GM19467 (cell line): ENCODE measurements around the gene MED20.

Experiments used
- ATAC-seq: cut with Tn5 transposase; IDR thresholded peaks from one replicate; pipeline ENCODE4 v1.9.1; 2021; ENCODE audit warnings: mild to moderate bottlenecking, moderate library complexity; ENCODE audit not compliant: unreplicated experiment

The MED20 gene

GRCh38 chr6:41941280-41942066, 20.5 kb upstream of the MED20 start, which contains the start of gene CCND3:
CCND3 (minus strand) TSS chr6:41941808; CDS start chr6:41941649, 159 bp downstream.
- peak; percentile 84 for ATAC-seq

GRCh38 chr6:41940759-41941279, 19.9 kb upstream of the MED20 start:
- ATAC-seq, result no peak

DNA sequence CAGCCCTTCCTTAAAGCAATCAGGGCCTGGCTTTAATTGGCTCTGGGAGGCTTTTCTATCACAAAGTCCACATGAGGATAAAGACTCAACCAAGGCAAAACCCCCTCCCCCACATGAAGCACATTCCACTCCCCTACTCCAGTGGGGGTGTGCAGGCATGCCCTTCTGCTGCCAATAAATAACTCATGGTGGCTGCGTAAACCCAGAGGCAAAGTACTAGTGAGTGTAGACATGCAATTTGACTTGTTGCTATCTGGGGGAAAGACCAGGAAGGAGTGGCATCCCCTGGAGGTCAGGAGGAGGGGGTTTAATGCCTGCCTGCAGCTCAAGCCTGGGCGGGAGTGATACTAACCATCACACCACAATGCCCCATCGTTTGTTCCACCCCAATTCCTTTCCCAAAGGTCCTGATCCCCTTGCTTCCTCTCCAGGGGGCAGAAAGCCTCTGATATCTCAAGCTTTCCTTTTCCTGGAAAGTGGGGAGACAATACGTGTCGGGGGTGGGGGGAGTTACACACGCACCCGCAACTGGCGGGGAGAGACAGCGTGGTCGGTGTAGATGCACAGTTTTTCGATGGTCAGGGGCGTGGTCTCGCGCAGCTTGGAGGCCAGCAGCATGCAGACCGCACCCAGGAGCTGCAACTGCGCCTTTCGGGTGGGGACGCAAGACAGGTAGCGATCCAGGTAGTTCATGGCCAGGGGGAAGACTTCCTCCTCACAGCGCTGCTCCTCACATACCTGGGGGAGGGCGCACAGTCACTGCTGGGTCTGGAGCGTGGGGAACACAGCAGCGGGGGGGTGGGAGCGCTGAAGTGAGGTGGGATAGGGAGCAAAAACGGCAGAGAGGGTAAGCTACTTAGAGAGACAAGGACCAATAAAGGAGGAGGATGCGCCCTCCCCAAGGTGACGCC, 19.2 kb upstream of the MED20 start:
- ATAC-seq, result no peak

- no peak for ATAC-seq
These were observed 18.4 kb upstream of the MED20 start for GRCh38 chr6:41939176-41939847.

DNA sequence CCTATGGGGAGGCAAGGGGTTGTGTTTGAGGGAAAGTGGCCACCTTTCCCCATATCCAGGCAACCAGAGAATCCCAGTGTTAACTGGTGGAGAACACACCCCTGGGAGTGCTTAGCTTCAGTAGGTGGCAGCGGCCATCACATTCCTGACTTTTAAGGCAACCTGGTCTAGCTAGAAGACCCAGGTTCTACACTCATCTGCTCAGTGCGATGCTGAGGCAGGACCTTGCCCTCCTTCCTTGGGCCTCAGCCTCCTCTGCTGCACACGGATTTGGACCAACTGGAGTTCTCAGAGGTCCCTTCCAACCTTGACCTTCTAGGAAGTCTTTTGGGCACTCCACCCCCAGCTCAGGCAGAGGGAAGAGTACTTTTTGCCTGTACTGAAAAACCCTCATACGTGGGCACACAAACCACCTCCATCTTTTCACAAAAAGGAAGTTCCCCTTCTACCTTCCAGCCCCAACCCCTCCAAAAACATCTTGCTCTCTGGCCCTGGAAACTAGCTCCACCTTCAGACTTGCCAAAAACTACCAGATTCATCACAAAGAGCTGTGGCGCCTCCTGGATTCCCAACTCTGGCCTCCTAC, 17.7 kb upstream of the MED20 start:
- no peak for ATAC-seq

- ATAC-seq, result no peak
These were observed 17.1 kb upstream of the MED20 start for GRCh38 chr6:41937861-41938574.

GRCh38 chr6:41937472-41937860, 16.5 kb upstream of the MED20 start:
- no peak for ATAC-seq

DNA sequence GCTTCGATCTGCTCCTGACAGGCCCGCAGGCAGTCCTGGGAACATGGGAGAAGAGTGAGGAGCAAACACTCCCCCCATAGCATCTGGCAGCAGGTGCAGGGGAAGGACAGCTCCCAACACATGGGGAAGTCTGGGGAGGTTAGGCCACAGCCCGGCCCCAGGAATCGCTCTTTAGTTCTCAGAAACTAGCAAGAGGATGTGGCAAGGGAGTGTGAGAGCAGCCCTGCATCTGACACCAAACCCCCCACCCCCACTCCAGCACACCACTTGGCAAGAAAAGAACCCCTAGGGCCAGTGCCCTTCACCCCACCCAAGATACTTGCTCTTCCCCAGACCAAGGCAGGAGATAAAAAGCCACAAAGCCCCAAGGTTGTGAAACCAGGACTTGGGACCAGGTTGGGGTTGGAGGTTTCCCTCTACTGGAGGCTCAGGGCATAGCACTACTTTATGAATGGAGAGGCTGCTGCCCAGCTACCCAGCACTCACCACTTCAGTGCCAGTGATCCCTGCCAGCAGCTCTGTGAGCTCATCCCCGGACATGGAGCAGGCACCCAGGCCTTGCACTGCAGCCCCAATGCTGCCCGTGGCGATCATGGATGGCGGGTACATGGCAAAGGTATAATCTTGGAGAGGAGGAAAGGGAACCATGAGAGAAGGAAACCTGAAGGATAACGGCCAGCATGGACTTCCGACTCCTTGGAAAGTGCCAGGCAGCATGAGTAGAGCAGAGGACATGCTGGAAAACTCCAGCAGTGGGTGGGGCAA, 15.3 kb upstream of the MED20 start:
- ATAC-seq, result no peak

DNA sequence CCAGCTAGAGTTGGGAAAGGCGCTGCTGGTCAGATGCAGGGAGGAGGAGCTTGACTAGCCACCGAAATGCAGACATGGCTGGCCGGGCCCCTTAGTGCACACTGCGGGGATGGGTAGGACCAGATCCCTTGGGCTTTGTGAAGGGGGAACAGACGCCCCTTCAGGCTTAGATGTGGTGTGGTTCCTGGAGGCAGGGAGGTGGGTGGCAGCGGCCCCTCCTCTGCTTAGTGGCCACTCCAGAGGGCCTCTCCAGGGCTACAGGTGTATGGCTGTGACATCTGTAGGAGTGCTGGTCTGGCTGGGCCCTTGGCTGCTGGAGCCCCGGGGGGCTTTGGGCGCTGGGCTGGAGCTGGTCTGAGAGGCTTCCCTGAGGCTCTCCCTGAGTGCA, 14.7 kb upstream of the MED20 start:
- no peak for ATAC-seq

DNA sequence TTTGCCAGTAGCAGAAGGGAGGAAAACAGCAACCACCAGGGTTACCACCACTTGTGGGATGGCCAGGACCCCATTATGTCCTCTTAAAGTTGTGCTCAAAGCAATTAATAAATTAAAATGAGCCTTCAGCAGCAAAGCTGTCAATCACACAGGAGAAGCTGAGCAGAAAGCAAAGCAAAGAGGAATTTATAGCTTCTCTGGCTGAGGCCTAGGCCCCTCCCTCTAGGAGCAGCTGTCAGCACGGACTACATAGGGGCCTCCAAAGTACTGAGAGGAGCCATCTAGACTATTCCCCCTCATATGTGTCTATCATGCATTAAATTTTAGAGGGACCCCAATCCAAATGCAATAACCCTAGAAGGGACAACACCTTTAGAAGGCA, 14.2 kb upstream of the MED20 start:
- ATAC-seq, result no peak

DNA sequence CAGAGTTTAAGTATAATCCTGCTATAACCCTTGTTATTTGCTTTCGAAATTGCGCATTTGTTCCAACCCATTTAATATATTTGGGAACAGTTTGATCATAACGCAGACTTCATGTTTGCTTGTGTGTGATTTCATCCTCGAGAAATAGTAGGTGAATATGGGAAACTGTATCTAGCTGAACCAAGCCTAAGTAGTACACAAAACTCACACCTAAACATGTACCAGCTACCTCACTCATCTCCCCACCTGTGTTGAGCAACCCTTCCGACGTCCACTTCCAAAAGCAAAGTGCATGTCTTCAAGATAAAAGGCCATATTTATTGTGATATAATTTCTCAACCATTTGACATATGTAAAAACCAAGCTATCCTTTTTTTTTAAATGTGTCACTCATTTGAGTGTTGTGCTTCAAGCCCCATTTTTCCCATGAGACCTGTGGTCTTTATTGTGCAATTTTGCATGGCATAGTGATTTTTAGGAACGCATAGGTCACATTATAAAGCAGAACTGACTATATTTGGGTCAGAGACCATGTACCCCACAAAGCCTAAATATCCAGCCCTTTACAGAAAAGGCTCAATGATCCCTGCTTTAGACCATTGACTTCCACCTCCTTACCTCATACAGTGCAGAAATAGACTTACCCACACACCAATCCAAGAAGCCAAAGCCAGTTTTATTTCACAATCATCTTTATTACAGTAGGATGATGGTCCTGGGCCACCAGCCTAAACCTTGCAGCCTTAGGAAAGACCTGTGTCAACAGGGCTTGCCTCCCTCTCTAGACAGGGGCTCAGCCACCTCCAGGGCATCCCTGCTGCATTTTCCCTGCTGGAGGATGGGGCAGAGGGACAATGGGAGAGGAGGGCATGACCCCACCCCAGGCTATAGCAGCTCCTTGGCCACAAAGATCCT, 13.6 kb upstream of the MED20 start:
- no peak for ATAC-seq

- ATAC-seq, result no peak
These were observed 11.4 kb upstream of the MED20 start for GRCh38 chr6:41932378-41932777.

- ATAC-seq, result no peak
These were observed 10.9 kb upstream of the MED20 start for GRCh38 chr6:41931792-41932191.

DNA sequence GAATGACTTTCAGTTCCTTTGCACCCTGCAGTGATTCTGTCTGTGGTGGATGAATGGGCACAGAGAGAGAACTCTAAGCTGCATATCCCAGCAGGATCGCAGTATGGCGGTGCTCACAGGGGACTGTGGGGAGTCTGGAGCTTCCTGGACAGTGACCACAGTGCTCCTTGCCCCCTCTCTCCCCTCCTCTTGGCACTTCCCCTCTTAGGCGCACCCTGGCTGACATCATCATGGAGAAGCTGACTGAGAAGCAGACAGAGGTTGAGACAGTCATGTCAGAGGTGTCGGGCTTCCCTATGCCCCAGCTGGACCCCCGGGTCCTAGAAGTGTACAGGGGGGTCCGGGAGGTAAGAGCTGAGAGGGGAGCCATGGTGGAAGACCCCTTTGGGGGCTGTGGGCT, 9.0 kb upstream of the MED20 start:
- ATAC-seq, result no peak

GRCh38 chr6:41927253-41927652, 6.3 kb upstream of the MED20 start:
- ATAC-seq, result no peak

DNA sequence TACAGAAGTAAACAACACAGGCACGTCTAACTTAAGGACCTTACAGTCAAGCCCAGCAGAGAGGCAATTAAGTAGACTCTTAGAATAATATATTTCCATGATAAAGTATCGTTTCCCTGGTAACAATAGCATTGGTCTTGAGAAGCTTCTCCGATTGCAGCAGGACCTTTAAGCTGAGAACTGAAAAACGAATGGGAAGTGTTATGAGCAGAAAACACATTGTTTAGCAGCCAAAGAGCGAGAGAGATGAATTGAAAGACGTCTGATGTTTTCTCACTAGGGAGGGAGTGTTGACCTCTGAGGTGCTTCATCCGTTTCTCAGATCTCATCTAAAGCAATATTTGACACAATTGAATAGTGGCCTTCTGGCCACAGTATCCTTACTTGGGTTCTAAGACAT, 1.2 kb upstream of the MED20 start:
- ATAC-seq, result no peak

DNA sequence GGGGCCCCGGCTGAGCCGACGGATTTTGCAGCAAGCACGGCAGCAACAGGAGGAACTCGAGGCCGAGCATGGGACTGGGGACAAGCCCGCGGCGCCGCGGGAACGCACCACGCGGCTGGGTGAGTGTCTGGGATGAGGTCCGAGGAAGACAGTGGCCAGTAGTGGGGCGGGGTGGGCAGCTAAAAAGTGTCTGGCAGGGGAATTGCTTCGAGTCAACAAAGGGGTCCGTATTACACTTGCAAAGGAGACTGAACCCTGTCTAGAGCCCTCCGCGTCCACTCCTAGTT, 716 bp upstream of the MED20 start:
- peak; percentile 4 for ATAC-seq

DNA sequence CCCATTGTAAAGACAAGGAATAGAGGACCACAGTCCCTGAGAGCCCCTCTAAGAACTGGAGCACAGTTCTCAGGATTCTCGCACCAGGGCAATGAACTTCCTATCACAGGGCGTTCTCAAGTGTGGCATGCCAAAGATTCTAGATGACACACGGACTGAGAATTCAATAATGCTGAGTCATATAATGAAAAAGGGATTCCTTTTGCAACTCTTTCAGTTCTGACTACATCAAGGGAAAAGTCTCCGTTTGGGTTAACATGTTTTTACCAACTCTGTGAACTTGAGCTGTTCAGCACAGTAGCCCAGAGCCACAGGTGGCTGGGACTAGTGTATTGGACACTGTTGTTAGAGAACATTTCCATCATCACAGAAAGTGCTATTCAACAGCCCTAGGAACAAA, 3.4 kb downstream of the MED20 start:
- no peak for ATAC-seq
